ENCODE data around the gene TARDBP.

TARDBP gene

GRCh38 chr1:11042065-11042464 lies 29.6 kb downstream of the TARDBP start:
- H3K4me1 ChIP-seq (ENCODE audit: control insufficient read depth in 1 of 2, insufficient read depth in 1 of 2, low read depth in 1 of 2, low read length in 1 of 2), result no peaks in the 10 kb centered on the region
- H3K27ac ChIP-seq, result no peak overlapping the region
- H3K4me3 ChIP-seq (ENCODE audit: low read depth in 1 of 2, low read length in 1 of 2), result no peak overlapping the region
- H3K27me3 ChIP-seq, result no peaks in the 10 kb centered on the region
- no peaks in the 10 kb centered on the region for H3K9me3 ChIP-seq
- TF ChIP-seq, protein P1, sequence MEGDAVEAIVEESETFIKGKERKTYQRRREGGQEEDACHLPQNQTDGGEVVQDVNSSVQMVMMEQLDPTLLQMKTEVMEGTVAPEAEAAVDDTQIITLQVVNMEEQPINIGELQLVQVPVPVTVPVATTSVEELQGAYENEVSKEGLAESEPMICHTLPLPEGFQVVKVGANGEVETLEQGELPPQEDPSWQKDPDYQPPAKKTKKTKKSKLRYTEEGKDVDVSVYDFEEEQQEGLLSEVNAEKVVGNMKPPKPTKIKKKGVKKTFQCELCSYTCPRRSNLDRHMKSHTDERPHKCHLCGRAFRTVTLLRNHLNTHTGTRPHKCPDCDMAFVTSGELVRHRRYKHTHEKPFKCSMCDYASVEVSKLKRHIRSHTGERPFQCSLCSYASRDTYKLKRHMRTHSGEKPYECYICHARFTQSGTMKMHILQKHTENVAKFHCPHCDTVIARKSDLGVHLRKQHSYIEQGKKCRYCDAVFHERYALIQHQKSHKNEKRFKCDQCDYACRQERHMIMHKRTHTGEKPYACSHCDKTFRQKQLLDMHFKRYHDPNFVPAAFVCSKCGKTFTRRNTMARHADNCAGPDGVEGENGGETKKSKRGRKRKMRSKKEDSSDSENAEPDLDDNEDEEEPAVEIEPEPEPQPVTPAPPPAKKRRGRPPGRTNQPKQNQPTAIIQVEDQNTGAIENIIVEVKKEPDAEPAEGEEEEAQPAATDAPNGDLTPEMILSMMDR (IDR thresholded peaks at IDR 0.05), result no peak
- H3K36me3 ChIP-seq, result no peaks in the 10 kb centered on the region

DNA sequence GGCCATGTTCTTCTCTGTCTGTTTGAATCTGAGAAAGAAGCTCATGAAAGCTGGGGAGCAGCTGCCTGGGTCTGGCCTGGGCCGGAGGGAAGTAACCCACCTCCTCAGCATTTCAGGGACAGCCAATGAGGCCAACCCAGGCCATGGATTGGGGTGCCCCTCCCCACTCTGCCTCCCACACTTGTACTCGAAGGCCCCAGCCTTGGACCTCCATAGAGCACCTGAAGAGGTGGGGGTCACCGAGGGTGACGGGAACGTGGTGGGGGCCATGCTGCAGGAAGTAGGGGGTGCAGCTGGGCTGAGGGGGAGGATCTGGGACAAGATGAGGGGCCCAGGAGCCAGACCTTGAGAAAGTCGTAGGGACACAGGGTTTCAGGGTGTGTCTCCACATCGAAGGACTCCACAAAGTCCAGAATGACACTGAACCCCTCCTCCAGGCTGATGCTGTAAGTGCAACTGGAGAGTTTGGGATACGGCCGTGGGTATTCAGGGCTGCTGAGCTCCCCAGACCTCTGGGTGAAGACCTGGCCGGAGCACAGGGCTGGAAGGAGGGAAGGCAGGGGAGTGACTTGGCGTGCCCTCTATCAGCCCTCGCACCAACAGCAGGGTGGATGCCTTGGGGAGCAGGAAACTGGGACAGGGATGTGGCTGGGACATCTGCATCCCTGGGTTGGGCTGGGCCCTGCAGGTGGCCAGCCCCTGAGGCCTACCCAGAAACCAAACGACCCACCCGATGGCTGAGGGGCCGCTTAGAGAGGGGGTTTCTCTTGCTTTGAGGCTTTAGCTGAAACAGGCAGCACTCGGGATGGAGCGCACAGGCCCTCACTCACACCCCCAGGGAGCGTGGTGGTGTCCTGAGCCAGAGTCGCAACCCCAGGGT lies 30.8 kb downstream of the TARDBP start:
- no peaks in the 10 kb centered on the region for H3K4me1 ChIP-seq (ENCODE audit: control insufficient read depth in 1 of 2, insufficient read depth in 1 of 2, low read depth in 1 of 2, low read length in 1 of 2)
- H3K36me3 ChIP-seq, result no peaks in the 10 kb centered on the region
- TF ChIP-seq, protein P1 (IDR thresholded peaks at IDR 0.05), result no peak
- no peak overlapping the region for H3K27ac ChIP-seq
- no peaks in the 10 kb centered on the region for H3K9me3 ChIP-seq
- no peak overlapping the region for H3K4me3 ChIP-seq (ENCODE audit: low read depth in 1 of 2, low read length in 1 of 2)
- no peaks in the 10 kb centered on the region for H3K27me3 ChIP-seq

DNA sequence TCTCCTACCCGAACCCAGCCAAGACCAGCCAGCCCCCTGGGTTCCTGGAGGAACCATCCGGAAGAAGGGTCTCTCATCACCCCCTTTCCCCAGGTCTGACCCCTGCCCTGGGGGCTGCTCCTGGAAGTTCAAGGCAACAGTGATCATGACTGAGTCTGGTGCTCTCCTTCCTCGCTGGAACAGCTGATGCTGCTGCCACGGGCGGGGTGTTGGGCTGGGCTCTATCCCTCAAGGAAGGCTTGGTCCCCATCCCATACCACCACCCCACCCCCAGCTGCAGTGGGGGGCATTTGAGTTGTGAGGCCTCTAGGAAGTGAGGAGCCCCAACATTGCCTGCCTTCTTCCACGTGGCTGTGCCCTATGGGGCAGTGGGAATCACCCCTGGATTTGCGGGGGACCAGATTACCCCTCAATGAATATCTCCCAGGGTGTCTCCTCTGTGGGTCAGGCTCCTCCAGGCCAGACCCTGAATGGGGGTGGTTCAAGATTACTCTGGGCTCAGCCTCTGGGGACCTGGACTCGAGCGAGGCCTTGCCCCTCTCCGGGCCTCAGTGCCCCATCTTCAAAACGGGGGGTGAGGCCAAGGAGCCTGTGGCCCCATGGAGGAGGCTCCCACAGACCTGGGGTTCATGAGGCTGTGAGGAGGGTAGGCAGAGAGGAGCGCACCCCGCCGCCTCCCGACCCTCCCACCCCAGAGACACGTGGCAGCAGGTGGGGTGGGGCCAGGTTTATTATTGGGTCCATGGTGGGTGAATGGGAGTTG lies 31.8 kb downstream of the TARDBP start:
- Histone ChIP-seq H3K4me3 (ENCODE audit: low read depth in 1 of 2, low read length in 1 of 2) (no peak overlapping the region), H3K4me1 (ENCODE audit: control insufficient read depth in 1 of 2, insufficient read depth in 1 of 2, low read depth in 1 of 2, low read length in 1 of 2) (no peaks in the 10 kb centered on the region), H3K27ac (no peak overlapping the region), H3K9me3 (no peaks in the 10 kb centered on the region), H3K27me3 (no peaks in the 10 kb centered on the region), H3K36me3 (no peaks in the 10 kb centered on the region)
- TF ChIP-seq, protein P1 (IDR thresholded peaks at IDR 0.05), result no peak

DNA sequence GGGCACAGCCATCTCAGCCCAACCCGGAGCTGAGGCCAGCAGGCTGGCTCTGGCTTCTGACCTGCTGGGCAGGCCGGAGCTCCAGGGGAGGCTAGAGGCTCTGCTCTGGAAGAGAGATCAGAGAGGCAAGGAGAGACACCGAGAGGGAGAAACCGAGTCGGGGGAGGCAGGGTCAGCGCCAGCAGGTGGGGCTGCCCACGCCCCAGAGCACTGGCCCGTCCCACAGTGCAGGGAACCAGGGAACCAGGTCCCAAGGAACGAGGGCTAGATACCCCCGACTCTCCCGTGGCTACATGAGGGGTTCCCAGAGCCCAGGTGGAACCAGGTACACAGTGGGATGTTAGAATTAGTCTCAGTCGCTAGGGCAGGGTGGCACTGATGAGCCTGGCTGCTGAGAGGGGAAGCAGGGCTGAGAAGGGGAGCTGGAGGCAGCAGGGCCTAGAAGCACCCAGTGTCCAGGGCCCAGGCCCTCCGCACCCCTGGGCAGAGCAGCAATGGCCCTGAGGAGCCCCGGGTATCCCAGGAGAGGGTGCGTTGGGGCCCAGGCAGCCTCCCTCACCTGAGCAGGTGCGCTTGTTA lies 32.5 kb downstream of the TARDBP start:
- TF ChIP-seq, protein P1 (IDR thresholded peaks at IDR 0.05), result no peak
- H3K4me3 ChIP-seq (ENCODE audit: low read depth in 1 of 2, low read length in 1 of 2), result no peak overlapping the region
- H3K27me3 ChIP-seq, result no peaks in the 10 kb centered on the region
- no peaks in the 10 kb centered on the region for H3K36me3 ChIP-seq
- no peaks in the 10 kb centered on the region for H3K9me3 ChIP-seq
- no peaks in the 10 kb centered on the region for H3K4me1 ChIP-seq (ENCODE audit: control insufficient read depth in 1 of 2, insufficient read depth in 1 of 2, low read depth in 1 of 2, low read length in 1 of 2)
- H3K27ac ChIP-seq, result no peak overlapping the region

- Histone ChIP-seq H3K9me3 (no peaks in the 10 kb centered on the region), H3K4me3 (ENCODE audit: low read depth in 1 of 2, low read length in 1 of 2) (no peak overlapping the region), H3K36me3 (no peaks in the 10 kb centered on the region), H3K4me1 (ENCODE audit: control insufficient read depth in 1 of 2, insufficient read depth in 1 of 2, low read depth in 1 of 2, low read length in 1 of 2) (no peaks in the 10 kb centered on the region), H3K27ac (no peak overlapping the region), H3K27me3 (no peaks in the 10 kb centered on the region)
- TF ChIP-seq, protein P1 (IDR thresholded peaks at IDR 0.05), result no peak
Observed at GRCh38 chr1:11045428-11046269, 33.2 kb downstream of the TARDBP start.

All from neutrophil (primary cell).